Testis (tissue), 2 donors: Measurements from ENCODE around the gene TRABD2B.

ENCODE experiments used
- CTCF ChIP-seq, 3 experiments: fragments of 450-650 bp in 2 of 3; fragments of 200-600 bp in 1 of 3; sonication (generic) in 1 of 3; IDR thresholded peaks; one replicate each; pipeline ENCODE4 v1.5.1; 2016 to 2019; ENCODE audit warnings: antibody characterized with exemption in 3 of 3, mild to moderate bottlenecking in 2 of 3, moderate library complexity in 1 of 3
- POLR2A ChIP-seq: fragments of 450-650 bp; IDR thresholded peaks from one replicate; pipeline ENCODE4 v1.6.1; 2017; ENCODE audit warnings: antibody characterized with exemption, mild to moderate bottlenecking, moderate library complexity

- TF ChIP-seq CTCF (IDR thresholded peaks at IDR 0.05), result no peak
- no peak for TF ChIP-seq POLR2A
Observed at GRCh38 chr1:47769983-47770382, 227.2 kb downstream of the TRABD2B start.
